ENCODE measurements around the gene WNT9A.
A peak's percentile ranks its signal among the peaks of the same experiment; 100 is the strongest.
"Not testable (repeated sequence)": the region's sequence is repeated elsewhere in the genome, so short reads cannot be mapped to it uniquely, and the experiment has no call there.

Gene WNT9A

GRCh38 chr1:227947676-227948492 is at the start of gene WNT9A:
TSS of gene WNT9A (minus strand) at chr1:227947932. CDS start at chr1:227947887, 45 bp downstream.
- DNase-seq (ENCODE audit: low read depth): peak; percentile 47

GRCh38 chr1:227996187-227996950 is 48.6 kb upstream of the WNT9A start:
- DNase-seq (ENCODE audit: low read depth): no peak

- peak; percentile 0 for DNase-seq (ENCODE audit: low read depth)
Measured at GRCh38 chr1:227994632-227995300, 47.0 kb upstream of the WNT9A start.

- DNase-seq (ENCODE audit: low read depth): no peak
Measured at GRCh38 chr1:227987181-227987580, 39.4 kb upstream of the WNT9A start.

- not testable (repeated sequence) for DNase-seq (ENCODE audit: low read depth)
Measured at GRCh38 chr1:227975583-227976283, 28.0 kb upstream of the WNT9A start.

- DNase-seq (ENCODE audit: low read depth): not testable (repeated sequence)
Measured at GRCh38 chr1:227973724-227974288, 26.1 kb upstream of the WNT9A start.

- not testable (repeated sequence) for DNase-seq (ENCODE audit: low read depth)
Measured at GRCh38 chr1:227972843-227973374, 25.2 kb upstream of the WNT9A start.

GRCh38 chr1:227972283-227972679 is 24.5 kb upstream of the WNT9A start:
- DNase-seq (ENCODE audit: low read depth): not testable (repeated sequence)

GRCh38 chr1:227971643-227972282 is 24.0 kb upstream of the WNT9A start:
- DNase-seq (ENCODE audit: low read depth): not testable (repeated sequence)

- DNase-seq (ENCODE audit: low read depth): not testable (repeated sequence)
Measured at GRCh38 chr1:227971216-227971615, 23.5 kb upstream of the WNT9A start.

GRCh38 chr1:227970076-227970995 is 22.6 kb upstream of the WNT9A start:
- not testable (repeated sequence) for DNase-seq (ENCODE audit: low read depth)

- not testable (repeated sequence) for DNase-seq (ENCODE audit: low read depth)
Measured at GRCh38 chr1:227967815-227968214, 20.1 kb upstream of the WNT9A start.

- DNase-seq (ENCODE audit: low read depth): peak; percentile 63
Measured at GRCh38 chr1:227966733-227967132, 19.0 kb upstream of the WNT9A start.

- DNase-seq (ENCODE audit: low read depth): no peak
Measured at GRCh38 chr1:227961651-227962466, 14.1 kb upstream of the WNT9A start.

GRCh38 chr1:227959325-227959860 is 11.7 kb upstream of the WNT9A start:
- DNase-seq (ENCODE audit: low read depth): no peak

GRCh38 chr1:227958617-227959324 is 11.0 kb upstream of the WNT9A start:
- DNase-seq (ENCODE audit: low read depth): no peak

- no peak for DNase-seq (ENCODE audit: low read depth)
Measured at GRCh38 chr1:227955808-227956207, 8.1 kb upstream of the WNT9A start.

Data from fibroblast of gingiva (primary cell).